ENCODE measurements around the gene RPS8.
A peak's percentile ranks its signal among the peaks of the same experiment; 100 is the strongest.

The RPS8 gene

GRCh38 chr1:44775078-44775929 lies at the start of gene RPS8:
TSS of gene RPS8 (plus strand) at chr1:44775540. CDS start at chr1:44775597, 57 bp downstream.
- peak within 1 kb of the TSS; percentile 91 for H3K4me3 ChIP-seq (ENCODE audit: low read length)
- peak; percentile 92 for DNase-seq (ENCODE audit: low read depth)
- TF ChIP-seq, protein P1, sequence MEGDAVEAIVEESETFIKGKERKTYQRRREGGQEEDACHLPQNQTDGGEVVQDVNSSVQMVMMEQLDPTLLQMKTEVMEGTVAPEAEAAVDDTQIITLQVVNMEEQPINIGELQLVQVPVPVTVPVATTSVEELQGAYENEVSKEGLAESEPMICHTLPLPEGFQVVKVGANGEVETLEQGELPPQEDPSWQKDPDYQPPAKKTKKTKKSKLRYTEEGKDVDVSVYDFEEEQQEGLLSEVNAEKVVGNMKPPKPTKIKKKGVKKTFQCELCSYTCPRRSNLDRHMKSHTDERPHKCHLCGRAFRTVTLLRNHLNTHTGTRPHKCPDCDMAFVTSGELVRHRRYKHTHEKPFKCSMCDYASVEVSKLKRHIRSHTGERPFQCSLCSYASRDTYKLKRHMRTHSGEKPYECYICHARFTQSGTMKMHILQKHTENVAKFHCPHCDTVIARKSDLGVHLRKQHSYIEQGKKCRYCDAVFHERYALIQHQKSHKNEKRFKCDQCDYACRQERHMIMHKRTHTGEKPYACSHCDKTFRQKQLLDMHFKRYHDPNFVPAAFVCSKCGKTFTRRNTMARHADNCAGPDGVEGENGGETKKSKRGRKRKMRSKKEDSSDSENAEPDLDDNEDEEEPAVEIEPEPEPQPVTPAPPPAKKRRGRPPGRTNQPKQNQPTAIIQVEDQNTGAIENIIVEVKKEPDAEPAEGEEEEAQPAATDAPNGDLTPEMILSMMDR (conservative IDR thresholded peaks at IDR 0.05; ENCODE audit: low read length), result no peak

GRCh38 chr1:44730741-44731512 lies 44.4 kb upstream of the RPS8 start, which contains the start of gene RNU5D-1:
TSS of gene RNU5D-1 (minus strand) at chr1:44731170.
- peak within 1 kb of the TSS; percentile 35 for H3K4me3 ChIP-seq (ENCODE audit: low read length)
- DNase-seq (ENCODE audit: low read depth), result peak; percentile 95
- TF ChIP-seq, protein P1 (conservative IDR thresholded peaks at IDR 0.05; ENCODE audit: low read length), result peak; percentile 78

DNA sequence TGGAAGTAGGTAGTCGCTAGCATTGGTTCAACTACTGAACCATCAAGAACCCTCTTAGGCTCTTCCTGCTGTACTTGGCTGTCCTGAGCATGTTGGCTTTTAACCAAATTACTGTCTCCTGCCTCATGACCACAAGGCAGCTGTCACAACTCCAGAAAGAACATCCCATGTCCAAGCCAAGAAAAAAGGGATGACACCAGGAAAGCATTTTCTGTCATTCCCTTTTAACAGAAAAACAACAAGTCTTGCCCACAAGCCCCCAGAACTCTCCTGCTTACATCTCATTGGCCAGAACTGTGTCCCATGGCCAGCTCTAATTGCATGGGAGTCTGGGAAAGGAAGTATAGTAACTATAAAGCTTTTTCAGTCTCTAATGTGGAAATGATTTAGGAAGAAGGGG lies 42.0 kb upstream of the RPS8 start:
- H3K4me3 ChIP-seq (ENCODE audit: low read length), result no peak overlapping the region
- TF ChIP-seq, protein P1 (conservative IDR thresholded peaks at IDR 0.05; ENCODE audit: low read length), result no peak
- DNase-seq (ENCODE audit: low read depth), result peak; percentile 91

GRCh38 chr1:44733784-44734183 lies 41.6 kb upstream of the RPS8 start:
- H3K4me3 ChIP-seq (ENCODE audit: low read length), result no peak overlapping the region
- no peak for DNase-seq (ENCODE audit: low read depth)
- TF ChIP-seq, protein P1 (conservative IDR thresholded peaks at IDR 0.05; ENCODE audit: low read length), result no peak

DNA sequence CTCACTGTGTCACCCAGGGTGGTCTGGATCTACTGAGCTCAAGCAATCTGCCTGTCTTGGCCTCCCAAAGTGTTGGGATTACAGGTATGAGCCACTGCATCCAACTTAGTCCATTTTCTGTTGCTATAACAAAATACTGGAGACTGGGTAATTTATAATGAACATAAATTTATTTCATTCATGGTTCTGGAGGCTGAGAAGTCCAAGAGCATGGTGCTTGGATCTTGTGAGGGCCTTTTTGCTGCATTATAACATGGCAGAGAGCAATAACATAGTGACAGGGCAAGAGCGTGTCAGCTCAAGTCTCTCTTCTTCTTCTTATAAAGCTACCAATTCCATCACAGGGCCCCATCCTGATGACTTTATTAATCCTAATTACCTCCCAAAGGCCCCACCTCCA lies 39.3 kb upstream of the RPS8 start:
- H3K4me3 ChIP-seq (ENCODE audit: low read length), result no peak overlapping the region

DNA sequence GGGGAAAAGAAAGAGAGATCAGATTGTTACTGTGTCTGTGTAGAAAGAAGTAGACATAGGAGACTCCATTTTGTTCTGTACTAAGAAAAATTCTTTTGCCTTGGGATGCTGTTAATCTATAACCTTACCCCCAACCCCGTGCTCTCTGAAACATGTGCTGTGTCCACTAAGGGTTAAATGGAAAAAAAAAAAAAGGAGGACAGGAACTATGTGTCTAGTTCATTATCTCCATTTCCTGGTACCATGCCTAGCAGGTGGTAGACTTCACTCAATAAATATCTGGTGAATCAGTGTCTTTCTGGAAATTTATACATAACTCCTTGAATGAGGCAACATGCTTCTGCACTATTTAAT lies 36.4 kb upstream of the RPS8 start:
- peak; percentile 14 for DNase-seq (ENCODE audit: low read depth)
- H3K4me3 ChIP-seq (ENCODE audit: low read length), result peak overlapping the region; percentile 63

More for the DNA sequence above, 39.3 kb upstream of the RPS8 start:
- TF ChIP-seq, protein P1 (conservative IDR thresholded peaks at IDR 0.05; ENCODE audit: low read length), result no peak
- DNase-seq (ENCODE audit: low read depth), result no peak

GRCh38 chr1:44739307-44740178 lies 35.8 kb upstream of the RPS8 start, which contains the start of gene KIF2C:
TSS of gene KIF2C (plus strand) at chr1:44739837. CDS start at chr1:44739933, 96 bp downstream.
- H3K4me3 ChIP-seq (ENCODE audit: low read length), result peak within 1 kb of the TSS; percentile 85
- peak; percentile 97 for DNase-seq (ENCODE audit: low read depth)
- TF ChIP-seq, protein P1 (conservative IDR thresholded peaks at IDR 0.05; ENCODE audit: low read length), result no peak
